IPS DF 6.9 (cell line): ENCODE data around the gene INPP4A.

Experiments used
- DNase-seq: peaks from one replicate; pipeline ENCODE4 v3.0.0-alpha.2; 2013; ENCODE audit warnings: low read depth, low spot score
- H3K27ac ChIP-seq: one replicate; pipeline ENCODE4 v1.5.1; 2013; ENCODE audit warnings: low read length, control low read depth
- H3K27me3 ChIP-seq: 2 replicates; pipeline ENCODE4 v1.6.1; 2013; ENCODE audit warnings: mild to moderate bottlenecking, low read length; ENCODE audit not compliant: control insufficient read depth, insufficient read depth
- H3K36me3 ChIP-seq: 2 replicates; pipeline ENCODE4 v1.6.1; 2013; ENCODE audit warnings: low read length; ENCODE audit not compliant: control insufficient read depth, insufficient read depth
- H3K4me1 ChIP-seq: 2 replicates; pipeline ENCODE4 v1.6.1; 2013; ENCODE audit warnings: low read length; ENCODE audit not compliant: control insufficient read depth, insufficient read depth
- H3K4me3 ChIP-seq: 2 replicates; pipeline ENCODE4 v1.5.1; 2013; ENCODE audit warnings: mild to moderate bottlenecking, low read length
- H3K9me3 ChIP-seq: 2 replicates; pipeline ENCODE4 v1.6.1; 2013; ENCODE audit warnings: low read length, inconsistent platforms; ENCODE audit not compliant: control insufficient read depth, insufficient read depth
- WGBS: extraction: QIAGEN DNeasy Blood & Tissue Kit; methylation state at CpG from one replicate; pipeline ENCODE4 v1.1.7; 2013; ENCODE audit warnings: mixed read lengths, missing lambda C conversion rate; ENCODE audit not compliant: insufficient read length, insufficient coverage; 5-methylcytosine and 5-hydroxymethylcytosine counted together

Gene INPP4A

GRCh38 chr2:98496750-98497493, 52.3 kb downstream of the INPP4A start:
- H3K4me1 ChIP-seq, result no peaks in the 10 kb centered on the region
- H3K27me3 ChIP-seq, result no peaks in the 10 kb centered on the region
- no peaks in the 10 kb centered on the region for H3K36me3 ChIP-seq
- H3K27ac ChIP-seq, result no peak overlapping the region
- no peak for DNase-seq
- no peak overlapping the region for H3K4me3 ChIP-seq
- no CpG with 5 or more reads among the region's 4 CpGs for WGBS
- H3K9me3 ChIP-seq, result no peaks in the 10 kb centered on the region

- Histone ChIP-seq H3K4me3 (no peak overlapping the region), H3K27me3 (no peaks in the 10 kb centered on the region), H3K27ac (no peak overlapping the region), H3K9me3 (no peaks in the 10 kb centered on the region), H3K4me1 (no peaks in the 10 kb centered on the region; the same call in 1 of the 2 replicates), H3K36me3 (no peaks in the 10 kb centered on the region)
- no CpG with 5 or more reads among the region's 4 CpGs for WGBS
- no peak for DNase-seq
Measured at GRCh38 chr2:98498703-98499440, 54.2 kb downstream of the INPP4A start.

- Histone ChIP-seq H3K4me3 (no peak overlapping the region), H3K4me1 (no peaks in the 10 kb centered on the region; the same call in 1 of the 2 replicates), H3K36me3 (no peaks in the 10 kb centered on the region), H3K9me3 (no peaks in the 10 kb centered on the region), H3K27me3 (no peaks in the 10 kb centered on the region), H3K27ac (no peak overlapping the region)
- no CpG with 5 or more reads among the region's 1 CpG for WGBS
- no peak for DNase-seq
Measured at GRCh38 chr2:98500561-98500960, 55.9 kb downstream of the INPP4A start.

GRCh38 chr2:98501223-98501622, 56.6 kb downstream of the INPP4A start:
- Histone ChIP-seq H3K4me3 (no peak overlapping the region), H3K27ac (no peak overlapping the region), H3K27me3 (no peaks in the 10 kb centered on the region), H3K4me1 (no peaks in the 10 kb centered on the region; the same call in 1 of the 2 replicates), H3K9me3 (no peaks in the 10 kb centered on the region), H3K36me3 (no peaks in the 10 kb centered on the region)
- WGBS, result no CpG with 5 or more reads among the region's 4 CpGs
- DNase-seq, result no peak

GRCh38 chr2:98501876-98502275, 57.2 kb downstream of the INPP4A start:
- DNase-seq, result no peak
- Histone ChIP-seq H3K36me3 (no peaks in the 10 kb centered on the region), H3K27me3 (no peaks in the 10 kb centered on the region), H3K9me3 (no peaks in the 10 kb centered on the region), H3K4me3 (no peak overlapping the region), H3K4me1 (no peaks in the 10 kb centered on the region; the same call in 1 of the 2 replicates), H3K27ac (no peak overlapping the region)
- WGBS, result no CpG with 5 or more reads among the region's 3 CpGs

GRCh38 chr2:98502556-98503335, 58.1 kb downstream of the INPP4A start:
- H3K27me3 ChIP-seq, result no peaks in the 10 kb centered on the region
- no peaks in the 10 kb centered on the region for H3K9me3 ChIP-seq
- WGBS, result no CpG with 5 or more reads among the region's 4 CpGs
- H3K36me3 ChIP-seq, result no peaks in the 10 kb centered on the region
- DNase-seq, result no peak
- no peak overlapping the region for H3K4me3 ChIP-seq
- peaks cover under 1% of the 10 kb centered on the region; the same call in 1 of the 2 replicates for H3K4me1 ChIP-seq
- no peak overlapping the region for H3K27ac ChIP-seq

GRCh38 chr2:98503481-98504105, 58.9 kb downstream of the INPP4A start:
- H3K9me3 ChIP-seq, result no peaks in the 10 kb centered on the region
- no peak overlapping the region for H3K27ac ChIP-seq
- no peak for DNase-seq
- no peak overlapping the region for H3K4me3 ChIP-seq
- H3K4me1 ChIP-seq, result peaks cover 1% of the 10 kb centered on the region; the same call in 1 of the 2 replicates
- no peaks in the 10 kb centered on the region for H3K27me3 ChIP-seq
- H3K36me3 ChIP-seq, result no peaks in the 10 kb centered on the region
- no CpG with 5 or more reads among the region's 2 CpGs for WGBS

GRCh38 chr2:98504381-98505109, 59.9 kb downstream of the INPP4A start:
- Histone ChIP-seq H3K27me3 (no peaks in the 10 kb centered on the region), H3K9me3 (no peaks in the 10 kb centered on the region), H3K4me3 (no peak overlapping the region), H3K36me3 (no peaks in the 10 kb centered on the region), H3K27ac (no peak overlapping the region), H3K4me1 (peaks cover 1% of the 10 kb centered on the region; the same call in 1 of the 2 replicates)
- no CpG with 5 or more reads among the region's 8 CpGs for WGBS
- DNase-seq, result no peak

- no CpG with 5 or more reads among the region's 7 CpGs for WGBS
- Histone ChIP-seq H3K9me3 (no peaks in the 10 kb centered on the region), H3K4me3 (no peak overlapping the region), H3K4me1 (peaks cover 1% of the 10 kb centered on the region; the same call in 1 of the 2 replicates), H3K27me3 (no peaks in the 10 kb centered on the region), H3K27ac (no peak overlapping the region), H3K36me3 (no peaks in the 10 kb centered on the region)
- DNase-seq, result no peak
Measured at GRCh38 chr2:98505311-98505808, 60.7 kb downstream of the INPP4A start.
